Measurements from ENCODE around the gene USE1.

USE1 gene

GRCh38 chr19:17240062-17240752, 25.1 kb downstream of the USE1 start:
- no peak for TF ChIP-seq CTCF (IDR thresholded peaks at IDR 0.05)
- Histone ChIP-seq H3K27me3 (peaks cover 22% of the 10 kb centered on the region), H3K9me3 (no peaks in the 10 kb centered on the region), H3K27ac (no peak overlapping the region), H3K36me3 (no peaks in the 10 kb centered on the region), H3K4me1 (ENCODE audit: control insufficient read depth in 1 of 2, insufficient read depth in 1 of 2, low read depth in 1 of 2, low read length in 1 of 2) (peaks cover 8 to 16% of the 10 kb centered on the region in 2 experiments), H3K4me3 (ENCODE audit: low read depth in 1 of 2, low read length in 1 of 2) (no peak overlapping the region)

- Histone ChIP-seq H3K9me3 (no peaks in the 10 kb centered on the region), H3K27ac (no peak overlapping the region), H3K27me3 (peaks cover 23% of the 10 kb centered on the region), H3K4me3 (ENCODE audit: low read depth in 1 of 2, low read length in 1 of 2) (no peak overlapping the region), H3K36me3 (no peaks in the 10 kb centered on the region), H3K4me1 (ENCODE audit: control insufficient read depth in 1 of 2, insufficient read depth in 1 of 2, low read depth in 1 of 2, low read length in 1 of 2) (peaks cover 4 to 10% of the 10 kb centered on the region in 2 experiments)
- TF ChIP-seq CTCF (IDR thresholded peaks at IDR 0.05): no peak
Observed at GRCh38 chr19:17240826-17241399, 25.8 kb downstream of the USE1 start.

- no peak overlapping the region for H3K4me3 ChIP-seq (ENCODE audit: low read depth in 1 of 2, low read length in 1 of 2)
- H3K27me3 ChIP-seq: peaks cover 41% of the 10 kb centered on the region
- H3K27ac ChIP-seq: no peak overlapping the region
- peaks cover 13% of the 10 kb centered on the region in 2 experiments for H3K4me1 ChIP-seq (ENCODE audit: control insufficient read depth in 1 of 2, insufficient read depth in 1 of 2, low read depth in 1 of 2, low read length in 1 of 2)
- no peak for TF ChIP-seq CTCF (IDR thresholded peaks at IDR 0.05)
- no peaks in the 10 kb centered on the region for H3K36me3 ChIP-seq
- H3K9me3 ChIP-seq: no peaks in the 10 kb centered on the region
Observed at GRCh38 chr19:17242431-17243208, 27.5 kb downstream of the USE1 start.

GRCh38 chr19:17243211-17243829, 28.2 kb downstream of the USE1 start:
- Histone ChIP-seq H3K27ac (no peak overlapping the region), H3K27me3 (peaks cover 45% of the 10 kb centered on the region), H3K4me1 (ENCODE audit: control insufficient read depth in 1 of 2, insufficient read depth in 1 of 2, low read depth in 1 of 2, low read length in 1 of 2) (peaks cover 13% of the 10 kb centered on the region in 2 experiments), H3K4me3 (ENCODE audit: low read depth in 1 of 2, low read length in 1 of 2) (no peak overlapping the region), H3K9me3 (no peaks in the 10 kb centered on the region), H3K36me3 (no peaks in the 10 kb centered on the region)
- TF ChIP-seq CTCF (IDR thresholded peaks at IDR 0.05): no peak

- H3K36me3 ChIP-seq: no peaks in the 10 kb centered on the region
- no peaks in the 10 kb centered on the region for H3K9me3 ChIP-seq
- no peak overlapping the region for H3K4me3 ChIP-seq (ENCODE audit: low read depth in 1 of 2, low read length in 1 of 2)
- peaks cover 13% of the 10 kb centered on the region in 2 experiments for H3K4me1 ChIP-seq (ENCODE audit: control insufficient read depth in 1 of 2, insufficient read depth in 1 of 2, low read depth in 1 of 2, low read length in 1 of 2)
- H3K27ac ChIP-seq: no peak overlapping the region
- peaks cover 48% of the 10 kb centered on the region for H3K27me3 ChIP-seq
- no peak for TF ChIP-seq CTCF (IDR thresholded peaks at IDR 0.05)
Observed at GRCh38 chr19:17243830-17244617, 28.9 kb downstream of the USE1 start.
